ENCODE data around the gene BMPR1B.

BMPR1B gene

DNA sequence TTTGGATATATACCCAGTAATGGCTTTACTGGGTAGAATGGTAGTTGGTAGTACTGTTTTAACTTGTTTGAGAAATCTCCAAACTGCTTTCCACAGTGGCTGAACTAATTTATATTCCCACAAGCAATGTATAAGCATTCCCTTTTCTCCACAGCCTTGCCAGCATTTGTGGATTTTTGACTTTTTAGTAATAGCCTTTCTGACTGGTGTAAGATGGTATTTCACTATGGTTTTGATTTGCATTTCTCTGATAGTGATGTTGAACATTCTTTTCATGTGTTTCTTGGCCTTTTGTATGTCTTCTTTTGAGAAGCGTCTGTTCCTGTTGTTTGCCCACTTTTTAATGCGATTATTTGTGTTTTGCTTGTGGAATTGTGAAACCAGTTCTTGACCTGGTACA, 290.5 kb downstream of the BMPR1B start:
- no peaks in the 10 kb centered on the region for H3K9me3 ChIP-seq (ENCODE audit: severe bottlenecking)
- H3K27me3 ChIP-seq (ENCODE audit: insufficient read depth, poor library complexity, severe bottlenecking): no peaks in the 10 kb centered on the region
- peaks cover 4% of the 10 kb centered on the region for H3K4me1 ChIP-seq (ENCODE audit: insufficient read depth, poor library complexity, severe bottlenecking)
- H3K4me3 ChIP-seq (ENCODE audit: severe bottlenecking): no peak overlapping the region
- no peak overlapping the region for H3K27ac ChIP-seq (ENCODE audit: poor library complexity, severe bottlenecking)
- no peaks in the 10 kb centered on the region for H3K36me3 ChIP-seq (ENCODE audit: low read depth)
- no peak for DNase-seq (ENCODE audit: low spot score)
- ATAC-seq (ENCODE audit: low read depth): no peak
- no peak for TF ChIP-seq CTCF (IDR thresholded peaks at IDR 0.05; ENCODE audit: poor library complexity, severe bottlenecking)

DNA sequence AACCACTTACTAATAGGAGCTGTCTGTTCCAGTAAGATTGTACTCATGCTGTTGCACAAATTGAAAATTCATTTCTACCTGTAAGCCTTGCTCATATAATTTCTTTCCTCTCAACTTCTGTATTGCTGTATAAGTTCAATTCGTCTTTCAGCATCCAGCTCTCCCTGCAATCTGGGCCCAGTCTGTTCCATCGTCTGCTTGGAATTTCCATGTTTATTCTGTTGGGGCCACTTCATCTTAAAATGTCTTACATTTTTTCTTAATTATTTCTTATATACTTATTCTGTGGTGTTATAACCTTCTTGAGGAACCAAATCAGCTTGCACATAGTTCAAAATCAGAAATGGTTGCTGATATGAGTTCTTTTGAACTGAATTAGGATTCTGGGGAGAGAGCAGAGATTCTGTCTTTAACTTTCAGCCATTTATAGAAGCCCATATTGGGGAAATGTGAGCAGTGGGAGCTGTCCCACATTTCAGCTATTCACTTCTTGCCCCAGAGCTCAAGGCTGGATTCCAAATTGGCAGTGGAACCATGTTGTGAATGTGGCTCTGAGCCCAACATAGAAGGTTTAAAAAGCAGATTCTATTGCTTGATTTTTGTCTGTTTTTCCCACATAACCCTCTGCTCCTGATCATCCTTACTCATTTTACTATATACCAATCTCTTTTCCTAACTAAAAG, 291.9 kb downstream of the BMPR1B start:
- no peak for TF ChIP-seq CTCF (IDR thresholded peaks at IDR 0.05; ENCODE audit: poor library complexity, severe bottlenecking)
- Histone ChIP-seq H3K4me1 (ENCODE audit: insufficient read depth, poor library complexity, severe bottlenecking) (peaks cover 4% of the 10 kb centered on the region), H3K36me3 (ENCODE audit: low read depth) (no peaks in the 10 kb centered on the region), H3K9me3 (ENCODE audit: severe bottlenecking) (no peaks in the 10 kb centered on the region), H3K27ac (ENCODE audit: poor library complexity, severe bottlenecking) (no peak overlapping the region), H3K4me3 (ENCODE audit: severe bottlenecking) (no peak overlapping the region), H3K27me3 (ENCODE audit: insufficient read depth, poor library complexity, severe bottlenecking) (no peaks in the 10 kb centered on the region)
- ATAC-seq (ENCODE audit: low read depth) (no peak), DNase-seq (ENCODE audit: low spot score) (no peak)

DNA sequence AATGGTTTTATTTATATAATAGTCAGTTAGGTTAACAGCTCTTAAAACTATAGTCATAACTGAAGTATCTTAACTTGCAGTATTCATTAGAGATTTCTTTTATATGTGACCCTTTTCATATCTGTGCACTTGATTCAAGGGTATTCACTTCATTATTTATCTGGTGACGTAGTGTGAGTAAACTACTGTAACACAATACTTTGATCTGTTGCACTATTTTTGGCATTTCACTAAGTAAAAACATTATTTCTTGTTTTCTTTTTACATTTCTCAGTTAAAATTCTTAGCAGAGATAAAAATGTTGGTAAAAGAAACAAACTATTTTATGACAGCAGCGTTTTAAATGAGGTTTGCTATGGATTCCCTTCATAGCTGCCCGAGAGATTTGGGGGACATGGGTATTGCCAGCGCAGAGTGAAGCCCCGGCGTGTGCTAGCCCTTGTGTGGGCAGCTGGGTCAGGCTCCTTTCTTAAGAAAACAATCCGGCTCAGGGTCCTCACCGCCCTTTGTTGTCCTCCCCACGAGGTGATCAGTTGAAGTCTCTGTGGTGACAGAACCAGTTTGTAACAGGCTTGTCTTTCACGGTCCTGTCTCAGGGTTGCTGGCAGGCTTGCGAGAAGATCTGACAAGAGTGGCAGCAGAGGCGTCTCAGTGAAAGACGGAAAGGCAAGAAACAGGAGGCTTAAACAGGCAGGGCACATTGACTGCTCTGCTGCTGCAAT, 293.4 kb downstream of the BMPR1B start:
- Histone ChIP-seq H3K27me3 (ENCODE audit: insufficient read depth, poor library complexity, severe bottlenecking) (no peaks in the 10 kb centered on the region), H3K9me3 (ENCODE audit: severe bottlenecking) (no peaks in the 10 kb centered on the region), H3K4me1 (ENCODE audit: insufficient read depth, poor library complexity, severe bottlenecking) (no peaks in the 10 kb centered on the region), H3K27ac (ENCODE audit: poor library complexity, severe bottlenecking) (no peak overlapping the region), H3K36me3 (ENCODE audit: low read depth) (no peaks in the 10 kb centered on the region), H3K4me3 (ENCODE audit: severe bottlenecking) (no peak overlapping the region)
- TF ChIP-seq CTCF (IDR thresholded peaks at IDR 0.05; ENCODE audit: poor library complexity, severe bottlenecking): no peak
- DNase-seq (ENCODE audit: low spot score) (no peak), ATAC-seq (ENCODE audit: low read depth) (no peak)

DNA sequence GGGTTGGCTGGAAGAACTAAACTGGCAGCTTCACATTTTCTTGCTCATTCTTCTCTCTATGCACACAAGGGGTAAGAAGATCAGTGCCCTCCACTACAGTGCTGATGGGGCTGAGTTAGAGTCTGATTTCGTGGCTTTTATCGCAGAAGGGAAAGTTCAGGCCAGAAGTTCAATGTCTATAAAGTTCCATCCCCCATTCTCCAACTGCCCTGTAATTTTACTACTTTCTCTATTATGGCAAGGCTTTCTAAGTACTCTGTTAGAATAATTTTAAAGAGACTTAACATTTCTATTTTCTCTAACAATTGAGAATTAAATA, 293.9 kb downstream of the BMPR1B start:
- H3K4me1 ChIP-seq (ENCODE audit: insufficient read depth, poor library complexity, severe bottlenecking): no peaks in the 10 kb centered on the region
- no peaks in the 10 kb centered on the region for H3K9me3 ChIP-seq (ENCODE audit: severe bottlenecking)
- H3K27me3 ChIP-seq (ENCODE audit: insufficient read depth, poor library complexity, severe bottlenecking): no peaks in the 10 kb centered on the region
- DNase-seq (ENCODE audit: low spot score): no peak
- no peak overlapping the region for H3K27ac ChIP-seq (ENCODE audit: poor library complexity, severe bottlenecking)
- TF ChIP-seq CTCF (IDR thresholded peaks at IDR 0.05; ENCODE audit: poor library complexity, severe bottlenecking): no peak
- no peaks in the 10 kb centered on the region for H3K36me3 ChIP-seq (ENCODE audit: low read depth)
- ATAC-seq (ENCODE audit: low read depth): no peak
- no peak overlapping the region for H3K4me3 ChIP-seq (ENCODE audit: severe bottlenecking)

GRCh38 chr4:95058991-95059390, 301.2 kb downstream of the BMPR1B start:
- Histone ChIP-seq H3K27ac (ENCODE audit: poor library complexity, severe bottlenecking) (no peak overlapping the region), H3K9me3 (ENCODE audit: severe bottlenecking) (no peaks in the 10 kb centered on the region), H3K27me3 (ENCODE audit: insufficient read depth, poor library complexity, severe bottlenecking) (no peaks in the 10 kb centered on the region), H3K36me3 (ENCODE audit: low read depth) (no peaks in the 10 kb centered on the region), H3K4me1 (ENCODE audit: insufficient read depth, poor library complexity, severe bottlenecking) (no peaks in the 10 kb centered on the region), H3K4me3 (ENCODE audit: severe bottlenecking) (no peak overlapping the region)
- TF ChIP-seq CTCF (IDR thresholded peaks at IDR 0.05; ENCODE audit: poor library complexity, severe bottlenecking): no peak
- ATAC-seq (ENCODE audit: low read depth): no peak
- DNase-seq (ENCODE audit: low spot score): no peak
